Suprapubic skin (tissue), 4 donors: Measurements from ENCODE around the gene TMEM212.

Source experiments
- CTCF ChIP-seq, 2 donors: fragments of 200-600 bp in 1 of 2; fragments of 450-650 bp in 1 of 2; sonication (generic) in 1 of 2; IDR thresholded peaks; one replicate each; pipeline ENCODE4 v1.5.1; 2016 to 2019; ENCODE audit warnings: antibody characterized with exemption in 2 of 2, mild to moderate bottlenecking in 1 of 2, moderate library complexity in 1 of 2
- EP300 ChIP-seq: sonication (generic); formaldehyde crosslinking; IDR thresholded peaks from one replicate; pipeline ENCODE4 v1.6.1; 2017; ENCODE audit warnings: antibody characterized with exemption
- POLR2A ChIP-seq, 2 donors: fragments of 450-650 bp; IDR thresholded peaks; one replicate each; pipeline ENCODE4 v1.6.1; 2017; ENCODE audit warnings: antibody characterized with exemption in 2 of 2, mild to moderate bottlenecking in 2 of 2, moderate library complexity in 2 of 2
- POLR2AphosphoS5 ChIP-seq, 3 donors: sonication (generic); formaldehyde crosslinking; IDR thresholded peaks; one replicate each; pipeline ENCODE4 v1.6.1; 2017; ENCODE audit warnings: antibody characterized with exemption in 3 of 3

GRCh38 chr3:171838218-171838720 lies 4.9 kb upstream of the TMEM212 start:
- TF ChIP-seq CTCF (IDR thresholded peaks at IDR 0.05) (no peak), POLR2A (IDR thresholded peaks at IDR 0.05) (no peak), POLR2AphosphoS5 (IDR thresholded peaks at IDR 0.05) (no peak), EP300 (no peak)
